ENCODE data around the gene B3GALT4. TPM values are rescaled to one million over a fixed set of nuclear protein-coding genes. Genes with fewer than 3 reads are reported as not detected.
A peak's percentile ranks its signal among the peaks of the same experiment; 100 is the strongest.
"Not testable (repeated sequence)": the region's sequence is repeated elsewhere in the genome, so short reads cannot be mapped to it uniquely, and the experiment has no call there.

The B3GALT4 gene
- total and polyA plus RNA-seq, 10 donors = 11.5 to 31.6 (median 24.0) TPM

DNA sequence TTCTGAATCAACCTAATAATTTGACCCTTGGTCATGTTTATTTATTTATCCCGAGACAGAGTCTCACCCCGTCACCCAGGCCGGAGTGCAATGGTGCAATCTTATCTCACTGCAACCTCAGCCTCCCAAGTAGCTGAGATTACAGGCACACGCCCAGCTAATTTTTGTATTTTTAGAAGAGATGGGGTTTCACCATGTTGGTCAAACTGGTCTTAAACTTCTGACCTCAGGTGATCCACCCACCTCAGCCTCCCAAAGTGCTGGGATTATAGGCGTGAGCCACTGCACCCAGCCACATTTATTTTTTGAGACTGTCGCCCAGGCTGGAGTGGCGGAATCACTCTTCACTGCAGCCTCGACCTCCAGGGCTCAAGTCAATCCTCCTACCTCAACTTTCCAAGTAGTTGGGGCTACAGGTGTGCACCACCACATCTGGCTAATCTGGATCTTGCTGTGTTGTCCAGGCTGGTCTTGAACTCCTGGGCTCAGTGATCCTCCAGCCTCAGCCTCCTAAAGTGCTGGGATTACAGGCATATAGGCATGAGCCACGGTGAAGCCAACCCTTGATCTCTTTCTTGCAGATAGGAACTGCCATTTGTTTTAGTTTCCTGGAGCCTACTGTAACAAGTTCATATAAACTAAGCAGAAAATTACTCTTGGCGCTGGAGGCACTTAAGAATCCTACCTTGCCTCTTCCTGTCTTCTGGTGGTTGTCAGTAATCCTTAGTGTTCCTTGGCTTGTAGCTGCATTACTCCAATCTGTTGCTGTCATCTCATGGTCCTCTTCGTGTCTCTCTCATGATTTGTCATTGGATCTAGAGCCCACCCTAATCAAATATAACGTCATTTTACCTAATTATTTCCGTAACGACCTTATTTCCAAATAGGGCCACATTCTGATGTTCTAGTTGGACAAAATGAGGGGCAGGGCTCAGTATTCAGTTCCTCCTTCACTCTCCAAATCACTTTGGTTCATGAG, 2.7 kb upstream of the B3GALT4 start:
- Histone ChIP-seq H3K9me3 (no peaks in the 10 kb centered on the region), H3K27ac (peak overlapping the region in 4 of 8 donors; percentile 20 to 99 (median 96)), H3K27me3 (replicated peaks in 1 of 7) (no peaks in the 10 kb centered on the region), H3K36me3 (peaks cover 0 to 58% (median 38%) of the 10 kb centered on the region in 6 donors), H3K4me1 (peaks cover 66 to 91% (median 86%) of the 10 kb centered on the region in 6 donors), H3K4me3 (peak overlapping the region in 2 of 8 donors; percentile 82 to 94)
- intact Hi-C loops (cut with DNase I; ENCODE audit: low total_unique reads) = no loop called here
- TF ChIP-seq POLR2AphosphoS5 (IDR thresholded peaks at IDR 0.05) (no peak), POLR2A (IDR thresholded peaks at IDR 0.05) (no peak)
- TF ChIP-seq, protein P1, sequence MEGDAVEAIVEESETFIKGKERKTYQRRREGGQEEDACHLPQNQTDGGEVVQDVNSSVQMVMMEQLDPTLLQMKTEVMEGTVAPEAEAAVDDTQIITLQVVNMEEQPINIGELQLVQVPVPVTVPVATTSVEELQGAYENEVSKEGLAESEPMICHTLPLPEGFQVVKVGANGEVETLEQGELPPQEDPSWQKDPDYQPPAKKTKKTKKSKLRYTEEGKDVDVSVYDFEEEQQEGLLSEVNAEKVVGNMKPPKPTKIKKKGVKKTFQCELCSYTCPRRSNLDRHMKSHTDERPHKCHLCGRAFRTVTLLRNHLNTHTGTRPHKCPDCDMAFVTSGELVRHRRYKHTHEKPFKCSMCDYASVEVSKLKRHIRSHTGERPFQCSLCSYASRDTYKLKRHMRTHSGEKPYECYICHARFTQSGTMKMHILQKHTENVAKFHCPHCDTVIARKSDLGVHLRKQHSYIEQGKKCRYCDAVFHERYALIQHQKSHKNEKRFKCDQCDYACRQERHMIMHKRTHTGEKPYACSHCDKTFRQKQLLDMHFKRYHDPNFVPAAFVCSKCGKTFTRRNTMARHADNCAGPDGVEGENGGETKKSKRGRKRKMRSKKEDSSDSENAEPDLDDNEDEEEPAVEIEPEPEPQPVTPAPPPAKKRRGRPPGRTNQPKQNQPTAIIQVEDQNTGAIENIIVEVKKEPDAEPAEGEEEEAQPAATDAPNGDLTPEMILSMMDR (IDR thresholded peaks at IDR 0.05 in 8 of 11, conservative IDR thresholded peaks at IDR 0.05 in 3 of 11) = no peak
- no peak for DNase-seq
- WGBS, 5 donors = 54 to 68% (median 56%) methylated on average over 14 of the region's 14 CpGs

DNA sequence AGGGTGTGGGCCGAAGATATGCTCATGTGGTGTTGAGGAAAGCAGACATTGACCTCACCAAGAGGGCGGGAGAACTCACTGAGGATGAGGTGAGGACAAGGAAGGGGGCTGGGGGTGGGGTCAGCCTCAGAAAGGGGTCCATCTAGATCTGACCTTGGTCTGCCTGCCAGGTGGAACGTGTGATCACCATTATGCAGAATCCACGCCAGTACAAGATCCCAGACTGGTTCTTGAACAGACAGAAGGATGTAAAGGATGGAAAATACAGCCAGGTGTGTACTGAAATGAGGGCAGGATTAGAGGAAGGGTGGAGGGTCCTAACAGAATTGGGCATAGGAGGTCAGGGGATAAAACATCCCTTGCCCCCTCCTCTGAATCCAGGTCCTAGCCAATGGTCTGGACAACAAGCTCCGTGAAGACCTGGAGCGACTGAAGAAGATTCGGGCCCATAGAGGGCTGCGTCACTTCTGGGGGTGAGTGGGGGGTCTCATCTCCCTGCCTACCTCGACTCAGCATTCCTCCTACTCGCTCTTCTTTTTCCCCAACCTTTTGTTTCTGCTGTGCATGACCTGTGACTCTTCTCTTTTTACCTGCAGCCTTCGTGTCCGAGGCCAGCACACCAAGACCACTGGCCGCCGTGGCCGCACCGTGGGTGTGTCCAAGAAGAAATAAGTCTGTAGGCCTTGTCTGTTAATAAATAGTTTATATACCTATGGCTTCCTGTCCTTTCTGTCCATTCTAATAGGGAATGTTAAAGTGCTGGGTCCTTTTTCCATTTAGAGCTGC, 935 bp upstream of the B3GALT4 start:
- H3K27me3 ChIP-seq (replicated peaks in 1 of 7); DNase-seq; H3K9me3 ChIP-seq; intact Hi-C loops (cut with DNase I; ENCODE audit: low total_unique reads): not testable (repeated sequence)
- peaks cover 66 to 92% (median 86%) of the 10 kb centered on the region in 6 donors for H3K4me1 ChIP-seq
- peaks cover 0 to 71% (median 50%) of the 10 kb centered on the region in 6 donors for H3K36me3 ChIP-seq
- peak overlapping the region in 7 of 8 donors; percentile 74 to 87 (median 80) for H3K4me3 ChIP-seq
- peak in 2 of 3 donors; percentile 6 to 30 for TF ChIP-seq POLR2AphosphoS5 (IDR thresholded peaks at IDR 0.05)
- peak overlapping the region; percentile 94 to 99 (median 97) for H3K27ac ChIP-seq
- 65 to 81% (median 73%) methylated on average over 16 of the region's 16 CpGs for WGBS, 5 donors

DNA sequence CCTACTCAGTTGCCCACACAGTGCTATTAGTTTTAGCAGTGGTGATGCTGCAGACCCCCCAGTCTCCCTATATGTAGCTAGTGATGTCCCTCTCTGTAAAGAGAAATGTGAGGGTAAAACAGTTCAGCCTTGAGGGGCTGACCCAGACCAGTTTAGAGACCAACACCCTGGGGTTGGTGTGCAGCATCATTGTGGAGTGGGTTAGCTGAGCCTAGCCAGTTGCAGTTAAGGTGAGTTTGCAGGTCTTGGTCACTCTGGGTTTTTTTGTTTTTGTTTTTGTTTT, 401 bp upstream of the B3GALT4 start:
- no peak for DNase-seq
- Histone ChIP-seq H3K36me3 (peaks cover 0 to 76% (median 52%) of the 10 kb centered on the region in 6 donors), H3K4me1 (peaks cover 65 to 93% (median 87%) of the 10 kb centered on the region in 6 donors), H3K4me3 (peak overlapping the region; percentile 74 to 87 (median 80)), H3K9me3 (no peaks in the 10 kb centered on the region), H3K27ac (peak overlapping the region; percentile 94 to 99 (median 97)), H3K27me3 (replicated peaks in 1 of 7) (no peaks in the 10 kb centered on the region)
- intact Hi-C loops (cut with DNase I; ENCODE audit: low total_unique reads) = no loop called here
- TF ChIP-seq POLR2A (IDR thresholded peaks at IDR 0.05) (no peak), POLR2AphosphoS5 (IDR thresholded peaks at IDR 0.05) (no peak)
- TF ChIP-seq, protein P1 (IDR thresholded peaks at IDR 0.05 in 8 of 11, conservative IDR thresholded peaks at IDR 0.05 in 3 of 11) = no peak

DNA sequence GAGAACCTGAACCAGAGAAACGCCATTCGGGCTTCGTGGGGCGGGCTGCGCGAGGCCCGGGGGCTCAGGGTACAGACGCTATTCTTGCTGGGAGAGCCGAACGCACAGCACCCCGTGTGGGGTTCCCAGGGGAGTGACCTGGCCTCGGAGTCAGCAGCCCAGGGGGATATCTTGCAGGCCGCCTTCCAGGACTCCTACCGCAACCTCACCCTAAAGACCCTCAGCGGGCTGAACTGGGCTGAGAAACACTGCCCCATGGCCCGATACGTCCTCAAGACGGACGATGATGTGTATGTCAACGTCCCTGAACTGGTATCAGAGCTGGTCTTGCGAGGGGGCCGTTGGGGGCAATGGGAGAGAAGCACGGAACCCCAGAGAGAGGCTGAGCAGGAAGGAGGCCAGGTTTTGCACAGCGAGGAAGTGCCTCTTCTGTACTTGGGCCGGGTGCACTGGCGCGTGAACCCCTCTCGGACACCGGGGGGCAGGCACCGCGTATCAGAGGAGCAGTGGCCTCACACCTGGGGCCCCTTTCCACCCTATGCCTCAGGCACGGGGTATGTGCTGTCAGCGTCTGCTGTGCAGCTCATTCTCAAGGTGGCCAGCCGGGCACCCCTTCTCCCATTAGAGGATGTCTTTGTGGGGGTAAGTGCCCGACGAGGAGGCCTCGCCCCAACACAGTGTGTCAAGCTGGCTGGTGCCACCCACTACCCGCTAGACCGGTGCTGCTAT, 904 bp downstream of the B3GALT4 start:
- DNase-seq = peak; percentile 88
- H3K27ac ChIP-seq = peak overlapping the region; percentile 94 to 99 (median 97)

More for the DNA sequence above, 904 bp downstream of the B3GALT4 start:
- Histone ChIP-seq H3K4me3 (peak overlapping the region; percentile 74 to 87 (median 80)), H3K36me3 (peaks cover 0 to 86% (median 59%) of the 10 kb centered on the region in 6 donors), H3K27me3 (replicated peaks in 1 of 7) (no peaks in the 10 kb centered on the region), H3K9me3 (no peaks in the 10 kb centered on the region), H3K4me1 (peaks cover 59 to 88% (median 76%) of the 10 kb centered on the region in 6 donors)
- intact Hi-C loops (cut with DNase I; ENCODE audit: low total_unique reads) = no loop called here
- no peak for TF ChIP-seq POLR2A (IDR thresholded peaks at IDR 0.05)
- TF ChIP-seq, protein P1 (IDR thresholded peaks at IDR 0.05 in 8 of 11, conservative IDR thresholded peaks at IDR 0.05 in 3 of 11) = no peak
- peak in 1 of 3 donors; percentile 15 for TF ChIP-seq POLR2AphosphoS5 (IDR thresholded peaks at IDR 0.05)
- WGBS, 5 donors = 12 to 40% (median 25%) methylated on average over 29 to 39 of the region's 39 CpGs

All from spleen (tissue), 11 donors.